IPS-20b (cell line): ENCODE results near the gene CDH11.

Experiments used
- H3K27ac ChIP-seq: one replicate; pipeline ENCODE4 v1.5.1; 2013; ENCODE audit warnings: low read length
- H3K27me3 ChIP-seq: 2 replicates; pipeline ENCODE4 v1.6.1; 2013; ENCODE audit warnings: mild to moderate bottlenecking, low read length, inconsistent platforms; ENCODE audit not compliant: insufficient read depth
- H3K36me3 ChIP-seq: 2 replicates; pipeline ENCODE4 v1.6.1; 2013; ENCODE audit warnings: low read depth, mild to moderate bottlenecking, inconsistent platforms, low read length, moderate library complexity; ENCODE audit not compliant: insufficient read depth
- H3K4me1 ChIP-seq: 2 replicates; pipeline ENCODE4 v1.6.1; 2013; ENCODE audit warnings: mild to moderate bottlenecking, control low read depth, inconsistent platforms, low read length, moderate library complexity; ENCODE audit not compliant: insufficient read depth
- H3K4me3 ChIP-seq: 2 replicates; pipeline ENCODE4 v1.5.1; 2013; ENCODE audit warnings: mild to moderate bottlenecking, low read length, inconsistent platforms
- H3K9ac ChIP-seq: 2 replicates; pipeline ENCODE4 v1.6.1; 2013; ENCODE audit warnings: low read depth, mild to moderate bottlenecking, inconsistent platforms, low read length, moderate library complexity
- H3K9me3 ChIP-seq: 2 replicates; pipeline ENCODE4 v1.6.1; 2013; ENCODE audit warnings: mild to moderate bottlenecking, low read depth, low read length, inconsistent platforms; ENCODE audit not compliant: insufficient read depth

The CDH11 gene

DNA sequence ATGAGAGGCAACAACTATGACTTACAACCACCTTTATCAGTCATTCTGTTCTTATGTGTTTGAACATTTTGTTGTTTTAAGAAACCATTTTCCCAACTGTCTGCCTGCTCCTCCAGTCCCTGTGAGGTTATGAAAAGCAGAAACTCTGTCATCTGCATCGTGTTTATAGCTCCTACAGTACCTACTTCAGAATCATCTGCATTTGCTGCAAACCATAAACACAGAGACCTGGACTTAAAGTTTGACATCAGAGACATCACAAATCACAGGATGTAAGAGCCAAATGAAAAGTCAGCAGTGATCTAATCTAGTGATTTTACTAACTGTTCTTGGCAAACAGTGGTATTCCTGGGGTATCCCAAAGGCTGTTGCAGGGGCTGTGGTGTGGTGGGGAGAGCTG lies 55.2 kb downstream of the CDH11 start:
- H3K4me3 ChIP-seq: no peak overlapping the region
- H3K36me3 ChIP-seq: no peaks in the 10 kb centered on the region
- no peaks in the 10 kb centered on the region for H3K27me3 ChIP-seq
- H3K9me3 ChIP-seq: no peaks in the 10 kb centered on the region
- H3K9ac ChIP-seq: no peak overlapping the region
- H3K4me1 ChIP-seq: no peaks in the 10 kb centered on the region; the same call in 1 of the 2 replicates
- H3K27ac ChIP-seq: no peak overlapping the region

DNA sequence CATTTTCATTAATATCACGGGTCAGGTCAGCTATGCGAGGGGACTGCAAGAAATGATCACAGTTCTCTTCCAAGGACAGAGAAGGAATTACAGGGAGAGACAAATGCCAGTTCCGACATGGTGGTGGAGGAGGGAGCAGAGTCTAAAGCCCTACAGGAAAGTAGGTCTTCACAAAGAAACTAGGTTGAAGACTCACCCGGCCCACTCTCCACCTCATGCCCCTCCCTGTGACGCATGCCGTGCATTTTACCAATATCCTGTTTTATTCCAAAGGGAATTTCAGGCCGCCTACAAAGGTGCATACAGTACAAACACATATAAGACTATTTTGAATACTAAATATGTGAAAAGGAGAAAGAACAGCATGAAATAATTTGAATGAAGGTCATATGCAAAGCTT lies 56.8 kb downstream of the CDH11 start:
- H3K4me3 ChIP-seq: no peak overlapping the region
- H3K27ac ChIP-seq: no peak overlapping the region
- H3K4me1 ChIP-seq: no peaks in the 10 kb centered on the region; the same call in 1 of the 2 replicates
- H3K9ac ChIP-seq: no peak overlapping the region
- no peaks in the 10 kb centered on the region for H3K27me3 ChIP-seq
- no peaks in the 10 kb centered on the region for H3K36me3 ChIP-seq
- no peaks in the 10 kb centered on the region for H3K9me3 ChIP-seq

DNA sequence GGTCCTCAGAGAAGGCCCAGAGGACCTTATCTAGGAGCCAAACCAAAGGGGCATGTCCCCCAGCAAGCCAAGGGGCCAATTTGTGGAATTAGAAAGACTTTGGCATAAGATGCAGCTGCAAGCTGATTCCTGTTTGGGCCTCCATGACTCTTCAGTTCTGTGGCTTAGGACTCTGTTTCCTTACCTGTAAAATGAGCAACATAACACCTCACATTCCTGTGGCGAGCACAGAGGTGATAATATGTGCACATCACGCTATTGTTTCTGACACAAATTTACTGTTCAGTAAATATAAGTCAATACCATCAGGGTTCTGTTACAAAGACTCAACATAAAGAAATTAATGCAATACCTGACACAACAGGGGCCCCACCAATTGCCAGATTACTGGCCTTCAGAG lies 57.7 kb downstream of the CDH11 start:
- H3K36me3 ChIP-seq: no peaks in the 10 kb centered on the region
- no peaks in the 10 kb centered on the region for H3K9me3 ChIP-seq
- H3K9ac ChIP-seq: no peak overlapping the region
- H3K27me3 ChIP-seq: no peaks in the 10 kb centered on the region
- H3K4me1 ChIP-seq: no peaks in the 10 kb centered on the region; the same call in 1 of the 2 replicates
- no peak overlapping the region for H3K27ac ChIP-seq
- no peak overlapping the region for H3K4me3 ChIP-seq

DNA sequence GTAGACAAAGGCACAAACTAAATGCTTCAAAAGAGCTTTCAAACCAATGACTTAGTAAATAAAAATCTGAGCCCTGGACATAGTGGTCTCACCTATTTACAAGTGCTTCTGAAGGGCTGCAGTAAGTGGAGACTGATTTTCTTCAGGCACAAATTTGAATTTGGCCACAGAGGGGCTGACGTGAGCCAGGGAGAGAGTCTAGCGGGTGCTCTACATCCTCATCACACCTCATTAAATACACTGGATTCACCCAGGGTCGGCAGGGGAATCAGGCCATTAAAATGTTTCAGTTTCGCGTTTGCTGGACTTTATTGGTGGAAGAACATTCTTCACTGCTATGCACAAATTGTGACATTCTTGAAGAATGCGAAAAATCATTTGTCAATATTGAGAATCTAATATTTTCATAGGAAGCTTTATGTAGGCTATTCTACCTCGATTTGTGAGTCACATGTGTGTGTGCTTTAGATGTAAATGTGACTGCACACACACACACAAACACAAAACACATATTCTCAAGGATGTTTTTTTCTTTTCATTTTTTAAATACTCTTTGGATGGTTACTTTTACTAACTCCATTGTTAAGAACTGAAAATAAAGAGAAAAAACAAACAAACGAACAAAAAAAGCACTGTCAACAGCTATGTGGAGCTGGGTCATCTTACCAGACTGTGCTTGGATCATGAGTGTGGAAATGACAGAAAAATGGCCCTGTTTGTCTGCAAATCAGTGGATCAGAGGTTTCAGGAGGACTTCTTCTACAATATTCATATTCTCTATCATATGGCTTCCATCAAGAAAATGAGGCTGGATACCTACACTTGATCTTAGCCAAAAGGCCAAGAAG lies 58.9 kb downstream of the CDH11 start:
- H3K36me3 ChIP-seq: no peaks in the 10 kb centered on the region
- no peaks in the 10 kb centered on the region for H3K9me3 ChIP-seq
- no peak overlapping the region for H3K4me3 ChIP-seq
- H3K9ac ChIP-seq: no peak overlapping the region
- H3K4me1 ChIP-seq: no peaks in the 10 kb centered on the region
- no peaks in the 10 kb centered on the region for H3K27me3 ChIP-seq
- H3K27ac ChIP-seq: no peak overlapping the region

DNA sequence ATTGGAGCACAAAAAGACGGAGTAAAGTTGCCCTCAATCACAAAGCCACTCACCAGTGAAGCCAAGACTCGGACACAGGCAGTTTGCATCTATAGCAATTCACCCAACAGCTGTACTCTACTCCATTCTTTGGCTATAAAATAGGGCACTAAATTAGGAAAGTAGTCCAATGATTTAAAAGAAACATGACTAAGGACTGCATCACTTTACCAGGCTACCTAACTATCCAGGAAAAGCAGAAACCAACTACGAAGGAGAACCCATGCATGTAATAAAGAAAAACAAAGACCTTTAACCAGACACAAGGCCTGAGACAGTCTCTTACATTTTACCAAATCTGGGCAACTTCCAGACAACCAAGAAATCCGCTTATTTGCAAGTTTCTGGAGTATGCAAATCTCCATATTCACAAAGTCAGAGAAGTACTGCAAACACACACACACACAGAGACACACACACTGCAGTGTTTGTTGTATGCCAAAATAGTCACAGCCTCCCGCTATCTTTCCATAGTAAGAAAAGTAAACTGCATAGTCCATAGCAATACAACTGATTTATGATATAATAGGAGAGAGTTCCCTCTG lies 59.8 kb downstream of the CDH11 start:
- H3K27ac ChIP-seq: no peak overlapping the region
- H3K27me3 ChIP-seq: no peaks in the 10 kb centered on the region

DNA sequence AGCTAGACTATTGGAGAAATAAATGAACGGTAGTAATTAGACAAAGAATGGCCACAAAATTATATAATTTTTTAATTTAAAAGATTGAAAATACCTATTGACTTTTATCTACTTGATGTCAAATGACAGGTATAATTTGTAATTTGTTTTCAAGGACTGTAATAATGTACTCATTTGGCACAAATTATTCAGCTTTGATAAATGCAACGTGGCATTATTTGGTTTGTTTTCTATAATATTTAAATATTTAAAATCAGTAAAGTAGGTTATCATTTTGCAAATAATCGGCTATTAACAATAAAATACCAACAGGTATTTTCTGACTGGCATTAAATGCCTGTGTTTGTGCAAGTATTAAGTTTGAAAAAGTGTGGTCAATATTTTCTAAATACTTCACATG lies 60.6 kb downstream of the CDH11 start:
- Histone ChIP-seq H3K4me3 (no peak overlapping the region), H3K9ac (no peak overlapping the region), H3K27me3 (no peaks in the 10 kb centered on the region), H3K9me3 (no peaks in the 10 kb centered on the region), H3K4me1 (no peaks in the 10 kb centered on the region), H3K27ac (no peak overlapping the region), H3K36me3 (no peaks in the 10 kb centered on the region)

More for the DNA sequence above, 59.8 kb downstream of the CDH11 start:
- Histone ChIP-seq H3K36me3 (no peaks in the 10 kb centered on the region), H3K9me3 (no peaks in the 10 kb centered on the region), H3K4me1 (no peaks in the 10 kb centered on the region), H3K9ac (no peak overlapping the region), H3K4me3 (no peak overlapping the region)

DNA sequence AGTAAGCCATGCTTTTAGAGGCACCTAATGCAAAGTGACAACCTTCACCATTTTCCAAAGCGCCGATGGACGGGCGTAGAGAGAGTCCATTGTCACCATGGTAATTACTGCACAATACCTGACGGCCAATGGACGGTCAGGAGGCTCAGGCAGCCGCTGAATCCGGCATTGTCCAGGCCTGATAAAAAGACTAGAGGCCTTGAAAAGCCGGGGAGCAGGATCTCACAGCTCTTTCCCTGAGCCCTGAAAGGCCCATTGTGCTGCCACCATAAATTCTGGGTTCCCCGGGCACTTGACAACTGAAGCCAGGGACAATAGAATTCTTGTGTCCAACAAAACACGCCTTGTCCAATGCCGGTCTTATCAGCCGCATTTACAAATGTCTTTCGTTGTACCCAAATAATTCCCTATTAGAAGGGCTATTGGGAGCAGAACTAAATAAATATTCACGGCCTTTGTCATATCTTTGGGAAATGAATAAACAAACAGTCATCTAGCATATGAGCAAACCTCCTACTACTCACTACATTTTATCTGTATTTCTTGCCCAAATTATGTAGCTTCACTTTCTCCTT lies 62.4 kb downstream of the CDH11 start:
- Histone ChIP-seq H3K9ac (no peak overlapping the region), H3K36me3 (no peaks in the 10 kb centered on the region), H3K9me3 (no peaks in the 10 kb centered on the region), H3K4me3 (no peak overlapping the region), H3K4me1 (no peaks in the 10 kb centered on the region), H3K27me3 (no peaks in the 10 kb centered on the region), H3K27ac (no peak overlapping the region)

DNA sequence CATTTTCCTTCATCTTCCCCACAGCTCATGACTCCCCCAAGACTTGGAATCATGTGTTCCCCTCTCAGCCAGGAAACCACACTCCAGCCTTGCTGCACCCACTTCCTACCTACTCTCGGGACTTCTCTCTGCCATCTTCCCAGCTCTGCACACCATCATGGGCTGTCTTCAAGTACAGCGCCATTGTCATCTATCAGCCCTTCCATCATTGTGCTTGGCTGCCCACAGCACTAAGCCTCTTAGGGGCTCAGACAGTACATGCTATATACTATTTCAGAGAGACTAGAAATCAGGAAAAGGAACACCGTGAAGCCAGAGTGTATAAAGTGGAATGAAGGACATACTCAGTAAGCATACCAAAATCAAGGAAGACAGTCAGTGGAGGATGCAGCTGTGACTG lies 64.7 kb downstream of the CDH11 start:
- Histone ChIP-seq H3K4me1 (no peaks in the 10 kb centered on the region), H3K9me3 (no peaks in the 10 kb centered on the region), H3K27me3 (no peaks in the 10 kb centered on the region), H3K9ac (no peak overlapping the region), H3K27ac (no peak overlapping the region), H3K36me3 (no peaks in the 10 kb centered on the region), H3K4me3 (no peak overlapping the region)

DNA sequence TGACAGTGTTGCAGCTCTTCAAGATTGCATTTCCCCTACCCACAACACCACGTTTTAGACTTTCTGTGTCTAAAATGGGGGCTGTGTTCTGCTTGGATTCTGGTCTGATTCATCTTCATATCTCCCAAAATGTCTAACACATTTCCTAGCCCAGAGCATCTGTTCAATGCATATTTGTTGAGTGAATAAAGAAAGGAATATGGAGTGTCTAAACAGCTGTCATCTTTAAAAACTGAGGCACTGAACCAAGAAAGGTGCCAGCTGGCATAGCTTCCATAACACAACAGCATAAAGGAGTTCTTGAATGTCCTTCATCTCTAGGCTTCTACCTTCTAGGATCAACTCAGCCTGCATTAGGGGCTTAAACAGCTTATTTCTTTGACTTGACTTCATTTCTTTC lies 67.4 kb downstream of the CDH11 start:
- no peaks in the 10 kb centered on the region for H3K4me1 ChIP-seq
- H3K9ac ChIP-seq: no peak overlapping the region
- H3K9me3 ChIP-seq: no peaks in the 10 kb centered on the region
- H3K27me3 ChIP-seq: no peaks in the 10 kb centered on the region
- H3K36me3 ChIP-seq: no peaks in the 10 kb centered on the region
- H3K27ac ChIP-seq: no peak overlapping the region
- no peak overlapping the region for H3K4me3 ChIP-seq

DNA sequence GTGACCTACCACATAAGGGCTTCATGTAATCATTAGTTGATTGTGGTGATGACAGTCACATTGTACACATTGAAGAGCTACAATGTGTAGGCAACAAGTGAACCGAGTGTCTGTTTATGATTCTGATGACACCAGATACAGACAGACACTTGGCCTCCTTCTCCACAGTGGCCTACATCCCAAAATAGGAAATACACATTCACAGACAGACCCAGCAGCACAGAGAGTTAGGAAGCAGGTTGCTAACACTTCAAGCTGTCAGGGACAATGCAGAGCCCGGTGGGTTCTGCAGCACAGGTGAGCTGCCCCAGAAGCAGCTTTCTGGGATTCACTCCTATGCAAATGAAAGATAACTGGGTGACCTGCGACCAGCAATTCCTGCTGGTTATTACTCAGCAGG lies 72.2 kb downstream of the CDH11 start:
- H3K4me3 ChIP-seq: no peak overlapping the region
- no peaks in the 10 kb centered on the region for H3K9me3 ChIP-seq
- H3K4me1 ChIP-seq: no peaks in the 10 kb centered on the region
- H3K27ac ChIP-seq: no peak overlapping the region
- H3K9ac ChIP-seq: no peak overlapping the region
- no peaks in the 10 kb centered on the region for H3K27me3 ChIP-seq
- H3K36me3 ChIP-seq: no peaks in the 10 kb centered on the region

DNA sequence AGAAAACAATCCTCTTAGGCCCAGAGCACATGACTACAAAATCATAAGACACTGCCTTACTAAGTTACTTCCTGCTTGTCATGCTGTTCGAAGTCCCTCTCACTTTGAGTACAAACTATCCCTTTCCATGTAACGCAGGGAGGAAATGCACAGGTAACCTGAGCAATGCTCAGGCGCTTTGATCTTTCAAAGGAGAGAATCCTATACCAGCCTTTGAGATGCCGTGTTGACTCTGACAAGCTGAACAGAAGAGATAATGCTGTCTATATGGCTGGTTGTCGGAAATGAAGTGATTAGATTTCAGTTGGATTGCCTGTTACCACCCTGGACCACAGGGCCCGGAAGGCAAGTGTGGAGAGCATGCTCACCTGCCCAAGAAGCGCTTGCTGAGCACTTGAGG lies 75.9 kb downstream of the CDH11 start:
- H3K9me3 ChIP-seq: no peaks in the 10 kb centered on the region
- no peak overlapping the region for H3K4me3 ChIP-seq
- H3K27me3 ChIP-seq: no peaks in the 10 kb centered on the region
- no peak overlapping the region for H3K9ac ChIP-seq
- no peaks in the 10 kb centered on the region for H3K4me1 ChIP-seq
- no peak overlapping the region for H3K27ac ChIP-seq
- no peaks in the 10 kb centered on the region for H3K36me3 ChIP-seq

DNA sequence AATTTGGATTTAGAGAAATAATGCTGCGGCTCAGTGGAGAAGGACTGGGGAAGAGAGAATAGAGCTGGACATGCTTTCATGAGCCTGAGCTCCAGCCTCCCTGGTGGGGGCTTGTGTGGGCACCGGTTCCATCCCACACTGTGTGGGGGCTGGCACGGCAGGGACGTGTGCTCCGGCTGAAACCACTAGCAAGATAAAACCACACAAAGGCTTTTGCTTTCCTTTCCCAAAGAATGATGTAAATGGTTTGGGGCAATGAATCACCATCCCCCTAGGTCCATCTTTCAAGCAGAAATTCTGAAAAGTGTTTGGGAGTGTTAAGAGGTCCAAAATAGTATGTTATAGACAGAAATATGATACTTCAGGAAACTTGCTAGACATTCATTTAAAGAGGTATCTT lies 77.0 kb downstream of the CDH11 start:
- H3K9ac ChIP-seq: no peak overlapping the region
- no peaks in the 10 kb centered on the region for H3K36me3 ChIP-seq
- H3K9me3 ChIP-seq: no peaks in the 10 kb centered on the region
- H3K27ac ChIP-seq: no peak overlapping the region
- H3K4me3 ChIP-seq: no peak overlapping the region
- H3K4me1 ChIP-seq: no peaks in the 10 kb centered on the region
- no peaks in the 10 kb centered on the region for H3K27me3 ChIP-seq
